ENCODE measurements around the gene C1orf185.
"Not testable (repeated sequence)": the region's sequence is repeated elsewhere in the genome, so short reads cannot be mapped to it uniquely, and the experiment has no call there.

Gene C1orf185

GRCh38 chr1:51175278-51175677, 73.2 kb downstream of the C1orf185 start:
- H3K27me3 ChIP-seq (ENCODE audit: low read depth, low read length), result no peaks in the 10 kb centered on the region
- no peak overlapping the region for H3K27ac ChIP-seq (ENCODE audit: low read length)
- no peak overlapping the region for H3K4me3 ChIP-seq (ENCODE audit: low read depth in 1 of 2, low read length in 2 of 2)
- no peaks in the 10 kb centered on the region for H3K36me3 ChIP-seq (ENCODE audit: control insufficient read depth in 1 of 2, insufficient read depth in 2 of 2, low read length in 2 of 2)
- no peaks in the 10 kb centered on the region for H3K4me1 ChIP-seq (ENCODE audit: control insufficient read depth in 1 of 2, insufficient read depth in 2 of 2, low read length in 2 of 2)
- H3K9me3 ChIP-seq (ENCODE audit: control insufficient read depth in 1 of 2, low read length in 2 of 2), result no peaks in the 10 kb centered on the region

- not testable (repeated sequence) for H3K4me3 ChIP-seq (ENCODE audit: low read depth in 1 of 2, low read length in 2 of 2); H3K27me3 ChIP-seq (ENCODE audit: low read depth, low read length); H3K27ac ChIP-seq (ENCODE audit: low read length); H3K9me3 ChIP-seq (ENCODE audit: control insufficient read depth in 1 of 2, low read length in 2 of 2); H3K36me3 ChIP-seq (ENCODE audit: control insufficient read depth in 1 of 2, insufficient read depth in 2 of 2, low read length in 2 of 2); H3K4me1 ChIP-seq (ENCODE audit: control insufficient read depth in 1 of 2, insufficient read depth in 2 of 2, low read length in 2 of 2)
These were observed 76.0 kb downstream of the C1orf185 start for GRCh38 chr1:51177988-51178387.

GRCh38 chr1:51188230-51188629, 86.2 kb downstream of the C1orf185 start:
- Histone ChIP-seq H3K27ac (ENCODE audit: low read length) (no peak overlapping the region), H3K27me3 (ENCODE audit: low read depth, low read length) (no peaks in the 10 kb centered on the region), H3K4me3 (ENCODE audit: low read depth in 1 of 2, low read length in 2 of 2) (no peak overlapping the region), H3K36me3 (ENCODE audit: control insufficient read depth in 1 of 2, insufficient read depth in 2 of 2, low read length in 2 of 2) (no peaks in the 10 kb centered on the region), H3K4me1 (ENCODE audit: control insufficient read depth in 1 of 2, insufficient read depth in 2 of 2, low read length in 2 of 2) (no peaks in the 10 kb centered on the region), H3K9me3 (ENCODE audit: control insufficient read depth in 1 of 2, low read length in 2 of 2) (no peaks in the 10 kb centered on the region)

- H3K9me3 ChIP-seq (ENCODE audit: control insufficient read depth in 1 of 2, low read length in 2 of 2), result no peaks in the 10 kb centered on the region
- H3K4me3 ChIP-seq (ENCODE audit: low read depth in 1 of 2, low read length in 2 of 2), result no peak overlapping the region
- no peaks in the 10 kb centered on the region for H3K27me3 ChIP-seq (ENCODE audit: low read depth, low read length)
- H3K27ac ChIP-seq (ENCODE audit: low read length), result no peak overlapping the region
- no peaks in the 10 kb centered on the region for H3K4me1 ChIP-seq (ENCODE audit: control insufficient read depth in 1 of 2, insufficient read depth in 2 of 2, low read length in 2 of 2)
- no peaks in the 10 kb centered on the region for H3K36me3 ChIP-seq (ENCODE audit: control insufficient read depth in 1 of 2, insufficient read depth in 2 of 2, low read length in 2 of 2)
These were observed 87.5 kb downstream of the C1orf185 start for GRCh38 chr1:51189421-51190073.

- Histone ChIP-seq H3K4me1 (ENCODE audit: control insufficient read depth in 1 of 2, insufficient read depth in 2 of 2, low read length in 2 of 2) (no peaks in the 10 kb centered on the region), H3K36me3 (ENCODE audit: control insufficient read depth in 1 of 2, insufficient read depth in 2 of 2, low read length in 2 of 2) (no peaks in the 10 kb centered on the region), H3K4me3 (ENCODE audit: low read depth in 1 of 2, low read length in 2 of 2) (no peak overlapping the region), H3K9me3 (ENCODE audit: control insufficient read depth in 1 of 2, low read length in 2 of 2) (no peaks in the 10 kb centered on the region), H3K27me3 (ENCODE audit: low read depth, low read length) (no peaks in the 10 kb centered on the region), H3K27ac (ENCODE audit: low read length) (no peak overlapping the region)
These were observed 88.9 kb downstream of the C1orf185 start for GRCh38 chr1:51190961-51191360.

- H3K4me1 ChIP-seq (ENCODE audit: control insufficient read depth in 1 of 2, insufficient read depth in 2 of 2, low read length in 2 of 2), result no peaks in the 10 kb centered on the region
- no peaks in the 10 kb centered on the region for H3K27me3 ChIP-seq (ENCODE audit: low read depth, low read length)
- no peaks in the 10 kb centered on the region for H3K36me3 ChIP-seq (ENCODE audit: control insufficient read depth in 1 of 2, insufficient read depth in 2 of 2, low read length in 2 of 2)
- no peak overlapping the region for H3K27ac ChIP-seq (ENCODE audit: low read length)
- H3K4me3 ChIP-seq (ENCODE audit: low read depth in 1 of 2, low read length in 2 of 2), result no peak overlapping the region
- no peaks in the 10 kb centered on the region for H3K9me3 ChIP-seq (ENCODE audit: control insufficient read depth in 1 of 2, low read length in 2 of 2)
These were observed 90.3 kb downstream of the C1orf185 start for GRCh38 chr1:51192213-51192843.

GRCh38 chr1:51193564-51193963, 91.5 kb downstream of the C1orf185 start:
- H3K27ac ChIP-seq (ENCODE audit: low read length), result no peak overlapping the region
- H3K9me3 ChIP-seq (ENCODE audit: control insufficient read depth in 1 of 2, low read length in 2 of 2), result no peaks in the 10 kb centered on the region
- H3K4me3 ChIP-seq (ENCODE audit: low read depth in 1 of 2, low read length in 2 of 2), result no peak overlapping the region
- H3K4me1 ChIP-seq (ENCODE audit: control insufficient read depth in 1 of 2, insufficient read depth in 2 of 2, low read length in 2 of 2), result no peaks in the 10 kb centered on the region
- no peaks in the 10 kb centered on the region for H3K36me3 ChIP-seq (ENCODE audit: control insufficient read depth in 1 of 2, insufficient read depth in 2 of 2, low read length in 2 of 2)
- H3K27me3 ChIP-seq (ENCODE audit: low read depth, low read length), result no peaks in the 10 kb centered on the region

All from muscle layer of duodenum (tissue), 2 donors.